Hindlimb muscle (tissue), 1 donor: ENCODE measurements around the gene SPCS2. TPM values are rescaled to one million over a fixed set of nuclear protein-coding genes. Genes with fewer than 3 reads are reported as not detected.
"Not testable (repeated sequence)": the region's sequence is repeated elsewhere in the genome, so short reads cannot be mapped to it uniquely, and the experiment has no call there.

Experiments
- DNase-seq: peaks from one replicate; pipeline ENCODE4 v3.0.0-alpha.2; 2013
- polyA plus RNA-seq: library from polyadenylated mRNA; unstranded; fragments of 120-200 nt; gene quantifications from one replicate; pipeline ENCODE4 v1.2.1, GENCODE V29; 2013; ENCODE audit not compliant: insufficient read length

Gene SPCS2
- polyA plus RNA-seq, 1 donor = 82.8 TPM

DNA sequence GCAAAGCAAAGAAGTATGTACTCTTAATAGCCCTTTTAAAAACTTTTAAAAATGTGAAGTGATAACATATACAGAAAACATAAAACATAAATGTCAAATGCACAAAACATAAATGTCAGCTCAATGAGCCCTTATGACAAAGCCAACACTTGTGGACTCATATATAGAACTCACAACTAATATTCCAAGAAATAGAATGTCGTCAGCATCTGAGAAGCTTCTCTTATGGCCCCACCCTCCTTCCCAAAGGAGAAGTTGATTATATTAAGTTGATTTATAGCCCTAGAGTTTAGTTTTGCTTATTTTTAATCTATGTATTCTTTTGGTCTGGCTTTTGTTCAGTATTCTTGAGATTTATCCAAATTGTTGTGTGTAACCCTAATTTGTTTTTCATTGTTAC, 53.5 kb downstream of the SPCS2 start:
- DNase-seq = no peak

DNA sequence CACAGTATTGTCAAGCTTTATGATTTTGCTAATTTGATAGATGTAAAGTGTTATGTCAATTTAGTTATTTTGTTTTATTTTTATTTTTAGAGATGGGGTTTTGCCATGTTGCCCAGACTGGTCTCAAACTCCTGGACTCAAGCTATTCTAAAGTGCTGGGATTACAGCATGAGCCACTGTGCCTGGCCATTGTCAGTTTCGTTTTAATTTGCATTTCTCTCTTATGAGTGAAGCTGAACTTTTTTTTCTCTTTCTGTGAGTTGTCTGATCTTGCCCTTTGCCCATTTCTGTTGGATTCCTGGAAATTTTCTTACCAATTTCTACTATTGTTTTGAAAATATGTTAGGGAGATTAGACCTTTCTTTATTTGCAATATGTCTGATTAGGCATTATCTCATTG, 55.1 kb downstream of the SPCS2 start:
- no peak for DNase-seq

DNA sequence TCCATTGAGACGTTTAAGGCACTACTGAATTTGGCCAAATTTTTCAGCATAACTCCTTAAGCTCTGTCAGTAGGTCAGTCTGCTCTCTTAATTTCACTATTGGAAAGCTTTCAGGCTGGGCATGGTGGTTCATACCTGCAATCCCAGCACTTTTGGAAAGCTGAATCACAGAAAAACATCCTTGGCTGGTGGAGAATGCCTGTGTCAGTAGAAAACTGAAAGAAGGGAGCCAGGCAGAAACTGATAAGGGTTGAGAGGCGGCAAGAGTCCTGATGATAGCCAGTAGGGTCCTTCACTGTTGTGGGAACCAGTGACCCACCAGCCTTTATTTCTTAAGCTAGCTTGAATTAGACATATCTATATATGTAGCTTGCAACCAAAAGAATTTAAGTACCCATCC, 62.3 kb downstream of the SPCS2 start:
- no peak for DNase-seq

DNA sequence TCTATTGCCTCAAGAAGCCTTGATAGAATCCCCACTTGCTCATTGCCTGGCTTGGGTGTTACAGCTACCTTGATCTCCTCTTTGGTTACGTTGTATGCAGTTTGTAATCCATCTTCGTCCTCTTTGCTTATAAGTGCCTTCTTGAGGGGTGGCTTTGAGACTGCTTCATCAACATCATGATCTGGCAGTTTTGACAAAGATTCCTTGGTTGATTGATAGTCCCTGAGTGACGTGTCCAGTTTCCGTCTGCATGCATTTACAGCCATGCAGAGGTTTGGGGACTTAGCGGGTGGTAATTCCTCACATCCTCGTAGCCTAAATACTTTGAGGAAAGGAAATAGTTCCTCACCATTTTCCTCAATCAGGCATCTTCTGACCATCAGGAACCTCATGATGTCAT, 62.8 kb downstream of the SPCS2 start:
- DNase-seq = no peak

DNA sequence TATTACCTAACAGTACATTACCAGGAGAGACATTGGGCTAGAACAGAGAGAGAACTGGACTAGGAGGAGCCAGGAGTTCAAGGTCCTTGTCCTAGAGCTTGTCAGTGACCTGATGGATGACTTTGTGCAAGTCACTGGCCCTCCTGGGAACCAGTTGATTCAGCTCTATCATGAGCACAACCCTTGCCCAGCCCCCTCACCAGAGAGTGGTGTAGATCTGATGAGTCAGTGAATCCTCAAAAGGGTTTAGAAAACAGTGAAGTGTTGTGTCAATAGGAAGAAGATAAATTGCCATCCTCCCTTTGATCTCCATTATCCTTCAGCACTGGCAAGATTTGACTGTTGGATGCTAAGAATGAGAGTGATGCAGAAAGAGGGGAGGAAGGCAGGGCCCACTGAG, 64.0 kb downstream of the SPCS2 start:
- DNase-seq = no peak

DNA sequence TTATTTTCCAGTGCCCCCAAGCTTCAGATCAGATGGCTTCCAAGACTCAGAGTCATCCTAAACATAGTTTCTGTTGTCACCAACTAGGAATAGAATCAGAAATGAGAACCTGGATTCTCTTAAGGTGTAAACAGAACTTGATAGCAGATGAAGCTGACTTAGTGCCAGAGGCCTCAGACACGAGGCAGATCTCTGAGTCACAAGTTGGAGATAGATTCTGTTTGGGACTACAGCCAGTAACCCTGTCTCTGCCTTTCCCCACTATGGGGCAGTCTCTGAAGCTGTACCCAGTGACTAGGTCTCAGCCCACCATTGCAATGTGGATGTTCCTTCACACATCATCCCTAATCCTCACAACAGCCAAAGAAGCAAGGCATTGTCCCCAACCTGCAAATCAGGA, 65.1 kb downstream of the SPCS2 start:
- DNase-seq = peak; percentile 6

DNA sequence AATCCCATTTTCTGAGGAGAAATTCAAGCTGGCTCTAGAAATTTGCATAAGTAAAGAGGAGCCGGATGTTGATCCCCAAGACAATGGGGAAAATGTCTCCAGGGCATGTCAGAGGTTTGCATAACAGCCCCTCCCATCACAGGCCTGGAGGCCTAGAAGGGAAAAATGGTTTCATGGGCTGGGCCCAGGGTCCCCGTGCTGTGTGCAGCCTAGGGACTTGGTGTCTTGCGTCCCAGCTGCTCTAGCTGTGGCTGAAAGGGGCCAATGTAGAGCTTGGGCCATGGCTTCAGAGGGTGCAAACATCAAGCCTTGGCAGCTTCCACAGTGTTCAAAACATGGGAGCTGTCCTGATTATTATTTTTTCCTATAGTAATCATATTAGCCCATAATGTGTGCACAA, 70.1 kb downstream of the SPCS2 start:
- DNase-seq = not testable (repeated sequence)

DNA sequence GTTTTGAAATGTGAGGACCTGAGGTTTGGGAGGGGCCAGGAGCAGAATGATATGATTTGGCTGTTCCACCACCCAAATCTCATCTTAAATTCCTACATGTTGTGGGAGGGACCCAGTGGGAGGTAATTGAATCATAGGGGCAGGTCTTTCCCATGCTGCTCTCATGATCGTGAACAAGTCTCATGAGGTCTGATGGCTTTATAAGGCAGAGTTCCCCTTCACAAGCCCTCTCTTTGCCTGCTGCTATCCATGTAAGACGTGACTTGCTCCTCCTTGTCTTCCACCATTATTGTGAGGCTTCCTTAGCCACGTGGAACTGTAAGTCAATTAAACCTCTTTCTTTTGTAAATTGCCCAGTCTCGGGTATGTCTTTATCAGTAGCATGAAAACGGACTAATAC, 71.3 kb downstream of the SPCS2 start:
- DNase-seq = not testable (repeated sequence)

DNA sequence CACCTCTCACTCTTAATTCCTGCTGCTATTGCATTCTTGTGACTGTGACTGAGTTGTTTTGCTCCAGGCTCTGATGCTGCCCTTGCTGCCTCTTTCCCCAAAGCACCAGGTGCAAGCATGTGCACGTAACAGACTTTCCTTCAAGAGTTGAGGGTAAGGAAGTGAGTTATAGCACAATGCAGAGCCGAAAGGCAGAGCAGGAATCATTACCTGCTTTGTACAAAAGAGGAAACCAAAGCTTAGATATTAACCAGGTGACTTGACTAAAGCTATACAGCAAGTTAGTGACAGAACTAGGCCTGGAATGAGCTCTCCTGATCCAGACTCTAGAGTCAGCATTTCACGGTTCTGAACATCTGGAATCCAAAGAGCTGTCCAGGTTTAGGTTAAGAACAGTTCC, 73.2 kb downstream of the SPCS2 start:
- no peak for DNase-seq

DNA sequence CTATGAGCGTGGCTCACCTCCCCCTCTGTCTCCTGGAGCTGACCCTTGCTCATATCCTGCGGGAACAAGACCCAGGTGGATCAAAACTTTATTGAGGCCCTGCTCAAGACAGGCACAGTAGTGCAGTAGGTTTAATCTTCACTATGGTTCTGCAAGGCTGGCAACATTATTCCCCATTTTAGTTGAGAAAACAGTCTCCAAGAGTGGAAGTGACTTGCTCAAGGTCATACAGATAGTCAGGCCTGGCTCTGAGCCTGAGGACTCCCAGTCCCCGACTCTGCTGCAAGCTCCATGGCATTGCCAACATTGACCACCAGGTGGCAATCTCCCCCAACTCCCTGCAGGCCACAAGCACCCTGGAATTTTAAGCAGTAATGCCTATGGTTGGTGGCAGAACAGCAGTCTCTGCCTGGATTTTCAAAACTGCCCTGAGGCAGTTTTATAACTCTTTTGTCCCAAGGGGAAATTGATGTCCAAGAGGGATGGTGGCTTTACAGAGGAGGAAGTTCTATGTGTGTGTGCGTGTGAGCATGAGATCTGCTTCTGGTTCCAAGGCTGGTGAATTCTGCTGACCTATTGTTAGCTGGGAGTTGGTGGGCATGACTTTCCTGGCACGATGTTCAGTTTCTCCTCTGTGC, 73.8 kb downstream of the SPCS2 start:
- peak; percentile 56 for DNase-seq

DNA sequence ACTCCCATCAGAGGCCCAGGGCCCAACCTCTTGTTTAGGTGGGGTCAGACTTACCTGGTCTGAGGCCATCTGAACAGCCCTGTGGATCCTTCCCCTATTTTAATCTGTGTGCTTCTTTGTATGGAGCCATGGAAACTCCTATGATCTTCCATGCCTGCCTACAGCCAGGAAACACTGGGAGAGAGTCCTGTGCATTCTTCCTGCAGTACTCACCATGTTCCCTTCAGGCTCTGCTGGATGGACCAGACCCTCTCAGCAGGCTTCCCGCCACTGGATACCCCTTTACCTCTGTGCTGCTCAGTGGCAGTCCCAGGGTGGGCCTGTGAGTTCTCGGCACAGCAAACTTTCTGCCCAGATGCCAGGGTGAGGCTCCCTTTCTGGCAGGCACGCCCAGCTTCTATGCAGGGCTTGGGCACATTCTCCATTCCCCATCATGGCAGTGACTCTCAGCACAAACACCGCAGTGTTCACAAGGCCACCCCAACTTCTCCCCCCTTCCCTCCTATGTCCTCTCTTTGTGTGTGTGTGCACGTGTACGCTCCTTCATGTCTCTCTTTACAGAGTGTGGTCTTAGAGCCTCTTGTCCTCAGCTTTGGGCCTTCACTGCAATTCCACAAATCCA, 74.5 kb downstream of the SPCS2 start:
- no peak for DNase-seq

DNA sequence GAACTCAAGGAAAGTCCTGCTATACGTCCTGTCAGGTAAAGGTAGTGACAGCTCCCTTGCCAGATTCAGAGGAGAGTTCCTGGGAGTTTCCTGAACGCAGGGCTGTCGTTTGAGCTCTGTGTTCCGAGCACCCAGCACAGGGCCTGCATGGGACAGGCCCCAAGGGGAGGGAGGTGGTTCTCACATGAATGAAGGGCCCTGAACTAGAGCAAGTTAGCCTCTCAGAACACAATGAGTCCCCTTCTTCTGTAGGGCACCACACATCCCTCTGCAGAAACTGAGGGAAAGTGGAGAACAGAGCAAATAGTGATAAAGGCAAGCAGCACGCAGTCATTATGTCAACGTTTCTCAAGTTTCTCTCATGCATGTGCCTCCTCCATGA, 75.0 kb downstream of the SPCS2 start:
- DNase-seq = no peak

DNA sequence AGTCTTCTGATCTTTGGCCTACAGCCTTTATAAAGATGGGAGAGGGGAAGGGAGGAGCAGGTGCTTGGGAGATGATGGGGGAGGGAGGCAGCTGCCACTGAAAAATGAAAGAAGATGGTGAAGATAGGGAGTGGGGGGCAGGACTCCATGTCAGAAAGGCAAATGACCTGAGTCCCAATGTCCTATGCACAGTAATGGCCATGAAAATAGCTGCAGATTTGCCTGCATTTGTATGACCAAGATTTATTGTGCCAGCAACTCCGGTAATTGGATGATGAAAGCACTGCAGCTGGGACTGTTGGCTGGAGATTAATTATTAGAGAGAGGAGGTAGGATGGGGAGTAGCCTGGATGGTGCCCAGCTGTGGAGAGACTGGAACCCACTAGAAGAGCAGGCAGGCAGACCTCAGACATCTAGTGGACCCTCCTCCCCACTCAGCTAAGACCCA, 75.7 kb downstream of the SPCS2 start:
- DNase-seq = no peak

DNA sequence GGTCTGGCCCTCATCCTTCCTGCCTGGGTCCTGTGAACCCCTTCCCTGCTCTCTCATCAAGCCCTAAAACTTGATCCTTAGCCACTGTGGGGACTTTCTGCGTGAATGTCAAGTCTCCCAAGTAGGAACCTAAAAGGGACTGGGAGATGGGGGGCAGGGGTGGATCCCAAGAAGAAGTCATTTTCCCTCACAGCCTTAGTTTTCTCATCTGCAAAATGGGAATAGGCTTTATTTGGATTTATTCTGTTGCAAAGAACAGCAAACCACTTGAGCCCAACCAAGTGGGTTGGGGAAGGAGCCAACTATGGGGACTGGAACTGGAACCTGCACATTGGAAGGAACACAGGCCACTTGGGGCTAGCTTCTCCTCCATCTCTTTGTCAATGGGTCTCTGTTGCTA, 76.5 kb downstream of the SPCS2 start:
- DNase-seq = no peak

DNA sequence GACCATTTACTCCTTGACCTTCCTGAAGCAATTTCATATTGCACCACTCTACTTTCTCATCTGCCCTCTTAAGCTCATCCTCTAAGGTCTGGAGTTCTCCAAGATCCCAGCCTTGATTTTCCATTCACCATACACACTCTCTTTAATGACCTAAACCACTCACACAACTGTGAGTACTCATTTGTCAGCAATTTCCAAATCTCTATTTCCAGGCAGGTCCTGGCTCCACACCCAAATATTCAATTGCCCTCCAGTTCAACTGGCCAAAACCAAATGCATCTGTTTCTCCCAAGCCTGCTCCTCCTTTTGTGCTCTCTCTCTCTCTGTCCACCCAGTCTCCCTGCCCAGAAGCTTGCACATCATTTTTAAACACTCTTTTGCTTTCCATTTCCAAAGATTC, 79.3 kb downstream of the SPCS2 start:
- no peak for DNase-seq

Other genes with a start within 250 kb of the SPCS2 start
- gene CHRDL2, start 217.8 kb upstream of the SPCS2 start, polyA plus RNA-seq = 2.1 TPM
- gene RNF169, start 200.4 kb upstream of the SPCS2 start, polyA plus RNA-seq = 15.5 TPM
- 5.6 TPM for gene XRRA1, start 175 bp upstream of the SPCS2 start, polyA plus RNA-seq
- gene NEU3, start 39.7 kb downstream of the SPCS2 start, polyA plus RNA-seq = 21.2 TPM
- gene OR2AT4, start 147.6 kb downstream of the SPCS2 start, polyA plus RNA-seq = 0.06 TPM
- 17.5 TPM for gene SLCO2B1, start 201.8 kb downstream of the SPCS2 start, polyA plus RNA-seq